Measurements from ENCODE around the gene FIGN. TPM values are rescaled to one million over a fixed set of nuclear protein-coding genes. Genes with fewer than 3 reads are reported as not detected.

Gene FIGN
- total RNA-seq, 2 experiments from 2014 or later, result not detected

DNA sequence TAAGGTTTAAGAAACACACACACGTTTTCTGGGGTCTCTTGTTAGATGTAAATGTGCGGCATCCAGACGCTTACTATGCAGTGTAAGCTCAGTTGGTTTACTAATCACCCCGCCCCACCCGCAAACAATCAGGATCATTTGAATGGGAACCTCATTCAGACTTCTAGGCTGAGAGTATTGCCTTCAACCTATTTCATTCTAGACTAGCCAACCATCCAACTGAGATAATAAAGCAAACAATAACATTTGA lies 1.3 kb upstream of the FIGN start:
- Histone ChIP-seq H3K36me3 (ENCODE audit: insufficient read depth, low read length) (no peaks in the 10 kb centered on the region), H3K4me3 (ENCODE audit: low read length) (no peak overlapping the region), H3K27me3 (ENCODE audit: control insufficient read depth in 1 of 2, insufficient read depth in 2 of 2, low read length in 2 of 2) (peaks cover 10 to 33% of the 10 kb centered on the region in 2 experiments), H3K27ac (ENCODE audit: low read depth in 1 of 2, low read length in 2 of 2) (no peak overlapping the region), H3K9me3 (ENCODE audit: control insufficient read depth in 1 of 2, insufficient read depth in 1 of 2, low read length in 2 of 2) (peaks cover 0 to 13% of the 10 kb centered on the region in 2 experiments), H3K4me1 (ENCODE audit: insufficient read depth, low read length) (no peaks in the 10 kb centered on the region)
- Mint-ChIP-seq H3K27ac (no peak overlapping the region), H3K4me3 (no peak overlapping the region), H3K9me3 (no peaks in the 10 kb centered on the region), H3K4me1 (ENCODE audit: low read depth) (no peaks in the 10 kb centered on the region), H3K36me3 (ENCODE audit: low read depth) (no peaks in the 10 kb centered on the region), H3K27me3 (peaks cover 31% of the 10 kb centered on the region)
- intact Hi-C loops (cut with DNase I, micrococcal nuclease), result no loop called here
- ATAC-seq (ENCODE audit: poor library complexity) (no peak), DNase-seq (no peak)
- ChIA-PET CTCF (no interaction called here), POLR2A (no interaction called here)
- TF ChIP-seq, protein P1, sequence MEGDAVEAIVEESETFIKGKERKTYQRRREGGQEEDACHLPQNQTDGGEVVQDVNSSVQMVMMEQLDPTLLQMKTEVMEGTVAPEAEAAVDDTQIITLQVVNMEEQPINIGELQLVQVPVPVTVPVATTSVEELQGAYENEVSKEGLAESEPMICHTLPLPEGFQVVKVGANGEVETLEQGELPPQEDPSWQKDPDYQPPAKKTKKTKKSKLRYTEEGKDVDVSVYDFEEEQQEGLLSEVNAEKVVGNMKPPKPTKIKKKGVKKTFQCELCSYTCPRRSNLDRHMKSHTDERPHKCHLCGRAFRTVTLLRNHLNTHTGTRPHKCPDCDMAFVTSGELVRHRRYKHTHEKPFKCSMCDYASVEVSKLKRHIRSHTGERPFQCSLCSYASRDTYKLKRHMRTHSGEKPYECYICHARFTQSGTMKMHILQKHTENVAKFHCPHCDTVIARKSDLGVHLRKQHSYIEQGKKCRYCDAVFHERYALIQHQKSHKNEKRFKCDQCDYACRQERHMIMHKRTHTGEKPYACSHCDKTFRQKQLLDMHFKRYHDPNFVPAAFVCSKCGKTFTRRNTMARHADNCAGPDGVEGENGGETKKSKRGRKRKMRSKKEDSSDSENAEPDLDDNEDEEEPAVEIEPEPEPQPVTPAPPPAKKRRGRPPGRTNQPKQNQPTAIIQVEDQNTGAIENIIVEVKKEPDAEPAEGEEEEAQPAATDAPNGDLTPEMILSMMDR (IDR thresholded peaks at IDR 0.05), result no peak

DNA sequence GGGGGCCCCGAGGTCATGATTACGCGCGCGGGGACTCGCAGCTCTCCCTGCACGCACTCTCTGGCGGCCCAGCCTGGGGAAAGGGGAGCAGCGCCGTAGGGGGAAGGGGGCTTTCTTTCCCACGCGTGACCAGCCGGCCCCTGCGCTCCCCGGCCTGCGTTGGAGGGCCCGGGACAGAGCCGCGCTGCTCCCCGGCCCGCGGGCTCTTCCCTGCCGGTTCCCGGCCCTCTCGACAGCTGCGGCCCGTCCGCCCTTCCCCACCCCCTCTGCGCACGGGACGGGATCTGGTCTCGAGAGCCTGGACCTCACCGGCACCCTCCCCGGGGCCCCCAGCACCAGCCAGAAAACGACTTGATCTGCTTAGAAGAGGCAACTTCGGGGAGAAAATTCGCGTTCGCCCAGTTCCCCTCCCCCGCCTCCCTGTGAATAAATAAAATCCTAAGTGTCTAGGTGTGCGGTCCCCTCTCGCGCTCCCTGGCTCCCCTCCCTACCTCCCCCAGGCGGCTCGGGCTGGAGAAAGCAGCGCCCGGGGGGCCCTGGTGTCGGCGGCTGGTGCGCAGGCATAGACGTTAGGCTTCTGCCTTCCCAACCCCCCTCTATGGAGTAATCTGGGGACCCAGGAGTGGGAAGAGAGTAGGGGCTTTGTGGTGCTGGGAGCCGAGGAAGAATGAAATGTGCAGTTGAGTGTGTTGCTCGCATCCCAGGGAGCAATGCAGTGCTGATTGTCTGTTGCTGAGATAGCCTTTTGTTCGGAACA lies 803 bp upstream of the FIGN start:
- ChIA-PET CTCF (no interaction called here), POLR2A (no interaction called here)
- Histone ChIP-seq H3K4me1 (ENCODE audit: insufficient read depth, low read length) (no peaks in the 10 kb centered on the region), H3K4me3 (ENCODE audit: low read length) (no peak overlapping the region), H3K36me3 (ENCODE audit: insufficient read depth, low read length) (no peaks in the 10 kb centered on the region), H3K27ac (ENCODE audit: low read depth in 1 of 2, low read length in 2 of 2) (no peak overlapping the region), H3K9me3 (ENCODE audit: control insufficient read depth in 1 of 2, insufficient read depth in 1 of 2, low read length in 2 of 2) (peaks cover 0 to 13% of the 10 kb centered on the region in 2 experiments), H3K27me3 (ENCODE audit: control insufficient read depth in 1 of 2, insufficient read depth in 2 of 2, low read length in 2 of 2) (peaks cover 10 to 33% of the 10 kb centered on the region in 2 experiments)
- DNase-seq (no peak), ATAC-seq (ENCODE audit: poor library complexity) (no peak)
- Mint-ChIP-seq H3K4me3 (no peak overlapping the region), H3K27me3 (peaks cover 31% of the 10 kb centered on the region), H3K27ac (no peak overlapping the region), H3K36me3 (ENCODE audit: low read depth) (no peaks in the 10 kb centered on the region), H3K4me1 (ENCODE audit: low read depth) (no peaks in the 10 kb centered on the region), H3K9me3 (no peaks in the 10 kb centered on the region)
- intact Hi-C loops (cut with DNase I, micrococcal nuclease), result no loop called here
- TF ChIP-seq, protein P1 (IDR thresholded peaks at IDR 0.05), result no peak

DNA sequence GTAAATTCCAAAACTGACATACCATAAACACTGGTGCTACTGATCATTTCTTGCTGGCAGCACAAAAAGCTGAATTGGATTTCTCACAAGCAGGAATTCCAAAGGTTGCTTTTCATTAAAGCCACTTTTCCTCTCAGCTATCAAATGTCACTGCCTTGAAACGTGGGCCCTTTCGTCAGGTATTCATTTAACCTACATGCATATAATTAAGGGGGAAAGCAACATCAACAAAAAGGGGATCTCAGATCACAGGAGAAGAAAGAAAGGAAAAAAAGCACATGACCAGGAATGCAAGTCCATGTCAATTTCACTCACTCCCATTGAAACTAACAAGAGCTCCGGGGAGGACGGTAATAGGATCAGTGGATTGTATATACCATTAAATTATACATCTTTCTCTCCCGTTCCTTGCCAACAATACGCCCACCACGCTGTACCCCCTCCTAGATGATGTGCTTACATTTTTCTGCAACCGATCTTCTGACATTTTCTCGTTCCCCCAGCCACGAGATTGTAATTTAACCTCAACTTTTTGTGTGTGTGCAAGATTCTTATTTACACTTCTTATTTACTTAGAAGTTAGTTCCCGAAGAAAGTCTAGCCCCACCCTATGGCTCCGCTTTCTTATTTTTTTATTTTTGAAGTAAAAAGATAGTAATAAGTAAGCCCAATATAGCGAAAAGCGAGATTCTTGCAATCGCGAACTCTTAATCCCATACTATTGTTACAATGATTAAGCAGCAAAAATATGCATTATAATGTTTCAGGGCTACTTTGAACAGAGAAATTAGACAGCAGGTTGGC lies 725 bp downstream of the FIGN start:
- Mint-ChIP-seq H3K9me3 (no peaks in the 10 kb centered on the region), H3K4me3 (no peak overlapping the region), H3K36me3 (ENCODE audit: low read depth) (no peaks in the 10 kb centered on the region), H3K4me1 (ENCODE audit: low read depth) (no peaks in the 10 kb centered on the region), H3K27me3 (peaks cover 31% of the 10 kb centered on the region), H3K27ac (no peak overlapping the region)
- ChIA-PET POLR2A (no interaction called here), CTCF (no interaction called here)
- TF ChIP-seq, protein P1 (IDR thresholded peaks at IDR 0.05), result no peak
- Histone ChIP-seq H3K4me3 (ENCODE audit: low read length) (no peak overlapping the region), H3K36me3 (ENCODE audit: insufficient read depth, low read length) (no peaks in the 10 kb centered on the region), H3K27ac (ENCODE audit: low read depth in 1 of 2, low read length in 2 of 2) (no peak overlapping the region), H3K4me1 (ENCODE audit: insufficient read depth, low read length) (no peaks in the 10 kb centered on the region), H3K27me3 (ENCODE audit: control insufficient read depth in 1 of 2, insufficient read depth in 2 of 2, low read length in 2 of 2) (peaks cover 10 to 33% of the 10 kb centered on the region in 2 experiments), H3K9me3 (ENCODE audit: control insufficient read depth in 1 of 2, insufficient read depth in 1 of 2, low read length in 2 of 2) (peaks cover 0 to 13% of the 10 kb centered on the region in 2 experiments)
- ATAC-seq (ENCODE audit: poor library complexity) (no peak), DNase-seq (no peak)
- intact Hi-C loops (cut with DNase I, micrococcal nuclease), result no loop called here

Data from CD4-positive, alpha-beta T cell (primary cell).